Measurements from ENCODE around the gene VEPH1. TPM values are rescaled to one million over a fixed set of nuclear protein-coding genes. Genes with fewer than 3 reads are reported as not detected.

VEPH1 gene
- total and polyA plus RNA-seq, 9 of the 15 experiments (the other 6 are each of a cell fraction or from before 2014, with no cell fraction given): 4.5 to 15.6 (median 5.8) TPM

GRCh38 chr3:157406394-157406793, 96.8 kb downstream of the VEPH1 start (continued):
- TF ChIP-seq MYC (IDR thresholded peaks at IDR 0.05; ENCODE audit: low read depth, low read length) (no peak), MYC (CRISPR knock-in tag; IDR thresholded peaks at IDR 0.05; ENCODE audit: borderline replicate concordance, low read depth) (no peak), ELK1 (CRISPR knock-in tag; IDR thresholded peaks at IDR 0.05) (no peak), TRIM25 (IDR thresholded peaks at IDR 0.05; ENCODE audit: borderline replicate concordance) (no peak), EP300 (IDR thresholded peaks at IDR 0.05; ENCODE audit: low read length) (no peak)

- H3K27ac ChIP-seq (ENCODE audit: extremely low read depth, low read depth, low read length): no peak overlapping the region
- no peaks in the 10 kb centered on the region for H3K9me3 ChIP-seq (replicated peaks; ENCODE audit: control insufficient read depth, insufficient read depth, low read depth, low read length)
- H3K4me3 ChIP-seq: no peak overlapping the region
- no peak for DNase-seq (ENCODE audit: extremely low read depth in 1 of 4, low spot score in 3 of 4)
- H3K36me3 ChIP-seq (ENCODE audit: control insufficient read depth, insufficient read depth, low read length): no peaks in the 10 kb centered on the region
- H3K9me1 ChIP-seq (ENCODE audit: control insufficient read depth, insufficient read depth, low read length): no peaks in the 10 kb centered on the region
- no peaks in the 10 kb centered on the region for H3K4me1 ChIP-seq (replicated peaks in 1 of 2; ENCODE audit: control insufficient read depth in 2 of 2, insufficient read depth in 2 of 2, low read length in 2 of 2)
- no peak overlapping the region for H3K4me2 ChIP-seq (ENCODE audit: insufficient read depth, low read length)
- H4K20me1 ChIP-seq (replicated peaks; ENCODE audit: control insufficient read depth, insufficient read depth, low read length): no peaks in the 10 kb centered on the region
- H3K27me3 ChIP-seq (ENCODE audit: control insufficient read depth in 2 of 2, insufficient read depth in 2 of 2, low read length in 2 of 2): no peaks in the 10 kb centered on the region
- in situ Hi-C loops (cut with MboI): no loop called here
- TF ChIP-seq PYGO2 (tag; IDR thresholded peaks at IDR 0.05) (no peak), POLR2B (IDR thresholded peaks at IDR 0.05; ENCODE audit: low read depth, partially characterized antibody) (no peak), ESRRA (IDR thresholded peaks at IDR 0.05; ENCODE audit: borderline replicate concordance, low read depth) (no peak), ELF4 (CRISPR knock-in tag; IDR thresholded peaks at IDR 0.05) (no peak), SMARCC2 (IDR thresholded peaks at IDR 0.05; ENCODE audit: low read depth) (no peak), CREB1 (IDR thresholded peaks at IDR 0.05) (no peak), CREB1 (CRISPR knock-in tag; IDR thresholded peaks at IDR 0.05) (no peak)
- WGBS (ENCODE audit: insufficient coverage, low coverage, missing lambda C conversion rate): 0% methylated on average over 2 of the region's 2 CpGs
- no TSS peak for BruUV-seq (replicated peaks)
- FAIRE-seq: no peak
- no peak for ATAC-seq
- ChIA-PET CTCF (ENCODE audit: low intra/inter-chr PET ratio) (interaction anchor here (0.6 kb wide), 1 partner anchor 230 kb away, joined by 3 read pairs; no protein-coding TSS in a partner anchor), POLR2A (no interaction called here)
- H3K79me2 ChIP-seq (ENCODE audit: control insufficient read depth, insufficient read depth, low read length): no peaks in the 10 kb centered on the region
- no peak overlapping the region for H2AFZ ChIP-seq (ENCODE audit: low read depth, low read length)
- no peak overlapping the region for H3K9ac ChIP-seq (ENCODE audit: insufficient read depth in 1 of 2, low read depth in 2 of 2, low read length in 2 of 2)
- intact Hi-C loops (cut with micrococcal nuclease): no loop called here
These were observed 97.8 kb downstream of the VEPH1 start for GRCh38 chr3:157405457-157405856.
